ENCODE results near the gene LEF1.

LEF1 gene

DNA sequence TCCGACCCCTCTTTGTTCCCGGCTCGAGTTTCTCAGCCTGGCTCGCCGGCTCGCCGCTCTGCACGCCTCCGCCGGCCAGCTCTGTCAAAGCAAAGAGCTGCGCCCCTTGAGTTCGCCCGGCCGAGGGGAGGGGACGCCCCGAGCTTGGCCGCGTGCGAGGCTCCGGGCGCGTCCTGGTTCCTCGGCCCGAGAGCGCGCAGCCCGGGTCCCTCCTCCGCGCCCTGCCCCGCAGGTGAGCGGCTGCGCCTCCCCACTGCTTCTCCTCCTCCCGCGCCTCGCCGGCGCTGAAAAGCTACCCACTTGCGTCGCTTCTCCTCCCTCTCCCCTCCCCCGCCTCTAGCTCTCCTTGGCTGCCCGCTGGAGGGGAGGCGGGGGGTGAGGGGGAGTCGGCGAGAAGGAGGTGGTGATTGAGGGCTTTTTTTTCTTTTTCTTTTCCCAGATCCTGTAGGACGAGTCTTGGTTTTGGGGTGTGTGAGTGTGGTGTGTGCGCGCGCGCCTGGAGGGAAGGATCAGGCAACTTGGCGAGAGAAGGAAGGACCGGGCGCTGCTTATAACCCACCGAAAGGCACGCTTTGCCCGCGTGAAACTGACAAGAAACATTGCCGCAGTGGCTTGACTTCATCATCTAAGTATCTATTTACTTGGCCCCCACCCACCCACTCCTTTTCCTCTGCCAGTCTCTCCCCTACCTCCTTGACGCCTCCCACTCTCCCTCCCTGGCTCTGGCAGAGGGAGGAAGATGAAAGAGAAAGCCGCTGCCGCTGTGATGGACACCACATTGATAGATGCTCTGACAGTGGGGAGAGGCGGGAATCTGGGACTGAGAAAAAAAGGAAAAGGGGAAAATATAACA is at the start of gene LEF1:
Gene LEF1, minus strand, starts transcription at position 262 of the 853 bp plus-strand sequence. CDS start 1,165 bp downstream, outside the sequence.
- peak; percentile 33 for ATAC-seq
- peak; percentile 74 for DNase-seq

DNA sequence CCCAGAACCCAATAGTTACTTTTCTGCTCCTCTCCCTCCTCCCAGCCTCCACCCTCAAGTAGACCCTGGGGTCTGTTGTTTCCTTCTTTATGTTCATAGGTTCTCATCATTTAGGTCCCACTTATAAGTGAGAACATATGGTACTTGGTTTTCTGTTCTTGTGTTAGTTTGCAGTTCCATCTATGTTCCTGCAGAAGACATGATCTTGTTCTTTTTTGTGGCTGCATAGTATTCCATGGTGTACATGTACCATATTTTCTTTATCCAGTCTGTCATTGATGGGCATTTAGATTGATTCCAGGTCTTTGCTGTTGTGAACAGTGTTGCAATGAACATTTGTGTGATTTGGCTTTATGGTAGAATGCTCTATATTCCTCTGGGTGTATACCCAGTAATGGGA is 47.8 kb upstream of the LEF1 start:
- no peak for ATAC-seq
- no peak for DNase-seq

DNA sequence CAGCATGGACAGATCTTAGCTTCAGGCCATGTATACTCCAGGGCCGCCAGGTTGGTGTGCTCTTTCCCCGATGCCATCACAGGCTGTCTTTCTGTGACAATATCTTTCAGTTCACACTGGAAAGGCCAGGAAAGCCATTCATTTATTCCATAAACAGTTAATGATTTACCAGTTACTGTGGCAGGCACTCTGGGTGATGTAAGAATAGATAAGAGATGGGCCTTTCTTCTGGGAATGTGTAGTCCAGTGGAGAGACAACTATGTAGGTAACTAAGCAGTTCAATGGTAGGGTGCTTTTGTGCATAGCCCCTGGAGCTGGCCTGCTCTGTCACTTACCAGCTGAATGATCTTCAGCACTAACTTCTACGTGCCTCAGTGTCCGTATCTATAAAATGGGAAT is 46.3 kb upstream of the LEF1 start:
- DNase-seq (no peak), ATAC-seq (no peak)

DNA sequence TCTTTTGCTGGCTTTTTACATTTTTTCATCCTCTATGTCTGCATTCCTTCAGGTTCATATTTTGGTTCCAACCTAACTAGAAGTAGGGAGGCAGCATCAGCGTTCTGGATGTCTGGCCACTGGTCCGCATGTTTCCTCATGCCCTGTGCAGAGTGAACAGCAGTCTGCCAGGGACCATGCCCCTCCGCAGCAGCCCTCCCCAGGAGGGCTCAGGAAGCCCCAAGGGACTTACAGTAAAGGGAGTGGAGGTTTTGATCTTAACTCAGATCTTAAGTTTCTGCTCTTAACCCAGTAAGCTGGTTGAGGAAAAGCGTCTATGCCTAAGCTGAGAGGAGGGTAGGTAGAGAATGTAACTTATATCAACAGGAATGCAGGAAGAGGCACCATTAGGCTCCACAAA is 45.0 kb upstream of the LEF1 start:
- ATAC-seq (no peak), DNase-seq (no peak)

DNA sequence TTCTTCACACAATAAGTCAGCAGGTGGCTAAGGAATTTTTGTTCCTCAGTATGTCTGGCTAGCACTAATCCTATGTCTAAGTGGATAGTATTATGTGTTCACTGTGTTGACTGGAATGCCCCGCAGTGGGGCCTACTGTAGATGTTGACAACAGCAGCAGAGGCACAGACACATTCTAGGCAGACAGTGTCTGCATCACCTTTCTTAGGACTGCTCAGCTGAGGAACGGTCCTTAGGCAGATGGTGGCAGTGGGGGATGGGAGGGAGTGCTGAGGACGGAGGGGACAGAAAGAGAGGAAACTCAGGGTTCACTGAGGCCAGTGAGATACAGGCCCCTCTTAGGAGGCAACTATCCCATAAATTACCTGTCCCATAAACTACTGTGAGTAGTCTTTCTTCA is 44.6 kb upstream of the LEF1 start:
- DNase-seq (no peak), ATAC-seq (no peak)

DNA sequence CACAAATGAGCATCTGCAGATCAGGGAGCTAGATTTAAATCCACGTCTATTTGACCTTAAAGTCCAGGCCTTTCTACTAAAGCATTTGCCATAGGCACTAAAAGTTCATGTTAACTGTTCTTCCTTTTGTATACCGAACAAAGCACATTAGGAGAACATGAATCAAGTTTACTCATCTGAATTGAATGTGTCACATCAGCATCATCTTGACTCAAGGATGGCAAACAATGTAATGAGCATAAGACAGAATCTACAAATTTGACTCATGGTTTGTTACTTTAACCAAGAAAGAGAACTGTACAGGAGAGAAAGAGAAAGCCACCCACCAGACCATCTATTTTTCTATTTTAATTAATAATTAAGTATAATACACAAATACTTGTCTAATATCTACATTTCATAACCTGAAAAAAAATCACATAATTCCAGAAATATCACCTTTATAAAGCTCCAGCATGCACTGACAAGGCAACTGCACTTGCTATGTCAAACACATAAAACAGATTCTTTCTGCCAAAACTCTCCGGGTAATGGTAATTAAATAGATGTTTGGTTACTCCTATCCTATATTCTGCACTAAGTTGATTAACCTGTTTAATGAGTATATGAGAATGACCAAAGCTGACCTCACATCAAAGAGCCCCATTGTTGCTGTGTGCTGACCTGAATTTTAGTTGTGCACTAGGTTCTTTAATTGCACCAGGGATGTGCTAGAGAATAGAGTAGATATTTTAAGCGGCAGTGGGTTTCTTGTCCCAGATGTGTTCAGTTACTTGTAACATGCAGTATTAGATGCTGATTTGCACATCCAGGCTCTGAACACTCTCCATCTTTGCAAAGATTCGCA is 42.5 kb upstream of the LEF1 start:
- ATAC-seq (peak; percentile 68), DNase-seq (no peak)

DNA sequence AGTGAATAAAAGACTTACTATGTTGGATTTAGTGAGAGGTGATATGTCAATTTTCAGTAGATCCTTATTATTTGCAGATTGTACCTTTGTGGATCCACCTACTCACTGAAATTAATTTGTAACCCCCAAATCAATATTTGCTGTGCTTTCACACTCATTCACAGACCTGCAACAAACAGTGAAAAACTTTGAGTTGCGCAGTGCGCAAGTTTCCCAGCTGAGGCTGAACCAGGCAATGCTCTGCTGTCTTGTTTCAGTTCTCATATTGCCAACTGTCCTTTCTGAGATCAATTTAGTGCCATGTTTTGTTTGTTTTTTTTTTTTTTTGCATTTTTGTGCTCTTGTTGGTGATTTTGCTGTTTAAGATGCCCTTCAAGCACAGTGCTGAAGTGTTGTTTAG is 40.8 kb upstream of the LEF1 start:
- no peak for ATAC-seq
- no peak for DNase-seq

DNA sequence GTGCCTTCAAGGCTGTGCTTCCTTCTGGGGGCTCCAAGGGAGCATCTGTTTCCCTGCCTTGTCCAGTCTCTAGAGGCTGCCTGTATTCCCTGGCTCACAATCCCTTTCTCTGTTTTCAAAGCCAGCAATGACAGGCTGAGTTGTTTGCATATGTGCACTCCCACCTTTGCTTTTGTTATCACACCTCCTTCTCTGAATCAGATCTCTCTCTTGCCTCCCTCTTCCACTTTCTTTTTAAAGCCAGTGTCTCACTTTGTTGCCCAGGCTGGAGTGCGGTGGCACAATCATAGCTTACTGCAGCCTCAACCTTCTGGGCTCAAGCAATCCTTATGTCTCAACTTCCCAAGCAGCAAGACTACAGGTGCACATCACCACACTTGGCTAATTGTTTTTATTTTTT is 37.1 kb upstream of the LEF1 start:
- peak; percentile 67 for ATAC-seq

DNA sequence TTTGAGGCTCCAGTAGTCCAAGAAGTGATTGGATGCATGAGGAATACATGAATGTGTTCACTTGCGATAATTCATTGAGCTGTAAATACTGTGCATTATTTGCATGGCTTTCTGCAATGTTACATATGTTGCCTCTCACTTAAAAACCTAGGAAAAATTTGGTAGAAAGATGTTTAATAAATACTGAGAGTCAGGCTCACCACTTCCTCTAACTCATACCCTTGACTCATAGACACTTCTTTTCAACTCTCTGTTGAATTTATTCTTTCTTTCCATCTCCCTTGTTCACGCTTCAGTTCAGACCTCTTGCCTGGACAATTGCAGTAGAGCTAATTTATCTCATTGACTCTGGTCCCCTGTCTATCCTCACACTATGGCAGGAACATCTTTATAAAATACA is 35.8 kb upstream of the LEF1 start:
- no peak for DNase-seq
- ATAC-seq = peak; percentile 87

More for the DNA sequence above, 37.1 kb upstream of the LEF1 start:
- no peak for DNase-seq

DNA sequence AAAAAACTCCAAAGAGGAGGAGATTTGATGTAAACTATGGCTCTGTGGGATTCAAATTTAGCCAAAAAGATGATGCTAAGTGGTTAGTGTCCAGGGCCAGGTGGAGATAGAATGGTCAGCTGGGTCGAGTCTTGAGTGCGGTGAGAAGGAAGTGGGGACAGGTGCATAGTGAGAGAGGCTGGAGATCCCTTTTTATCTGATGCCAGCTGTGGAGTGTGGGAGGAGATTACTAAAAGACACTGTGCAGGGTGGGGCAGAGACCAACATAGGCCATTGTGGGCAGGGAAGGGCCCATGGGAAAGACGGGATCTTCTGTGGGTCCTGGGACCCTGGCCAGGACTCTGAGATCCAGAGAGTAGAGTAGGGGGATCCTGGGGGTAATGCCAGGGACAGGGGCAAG is 34.6 kb upstream of the LEF1 start:
- no peak for DNase-seq
- no peak for ATAC-seq

DNA sequence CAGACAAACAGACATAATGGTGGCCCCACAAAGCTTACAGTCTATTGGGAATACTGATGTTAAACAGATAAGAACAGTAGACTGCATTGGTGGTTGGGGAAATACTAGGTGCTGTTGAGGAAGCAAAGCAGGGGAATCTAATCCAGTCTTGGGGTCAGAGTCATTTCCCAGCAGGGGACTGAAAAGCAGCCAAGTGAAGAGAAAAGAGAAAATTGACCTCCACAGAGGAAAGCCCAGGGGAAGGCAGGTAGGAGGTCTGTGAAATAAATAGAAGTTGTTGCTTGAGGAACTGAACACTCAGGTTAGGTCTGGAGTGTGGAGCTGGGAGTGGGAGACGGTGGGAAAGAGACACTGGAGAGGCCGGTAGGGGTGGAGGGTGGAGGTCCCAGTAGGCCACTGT is 33.0 kb upstream of the LEF1 start:
- DNase-seq (no peak), ATAC-seq (no peak)

DNA sequence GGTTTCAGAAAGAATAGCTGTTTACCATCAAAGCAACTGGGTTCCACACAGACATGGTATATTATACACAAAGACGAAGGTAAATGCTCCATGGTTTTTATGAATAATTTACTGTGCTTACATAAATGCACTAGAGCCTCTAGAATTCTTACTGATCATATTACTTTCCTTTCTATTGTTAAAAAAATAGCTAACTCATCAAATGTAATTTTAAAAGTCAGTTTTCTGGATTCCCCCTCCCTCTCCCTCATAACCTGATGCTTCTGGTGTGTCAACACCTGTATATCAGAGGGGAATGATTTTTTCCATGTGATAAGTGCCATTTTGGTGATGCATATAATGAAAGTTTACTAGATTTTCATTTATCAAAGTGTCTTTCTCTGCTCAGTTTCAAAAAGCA is 31.1 kb upstream of the LEF1 start:
- ATAC-seq (no peak), DNase-seq (no peak)

DNA sequence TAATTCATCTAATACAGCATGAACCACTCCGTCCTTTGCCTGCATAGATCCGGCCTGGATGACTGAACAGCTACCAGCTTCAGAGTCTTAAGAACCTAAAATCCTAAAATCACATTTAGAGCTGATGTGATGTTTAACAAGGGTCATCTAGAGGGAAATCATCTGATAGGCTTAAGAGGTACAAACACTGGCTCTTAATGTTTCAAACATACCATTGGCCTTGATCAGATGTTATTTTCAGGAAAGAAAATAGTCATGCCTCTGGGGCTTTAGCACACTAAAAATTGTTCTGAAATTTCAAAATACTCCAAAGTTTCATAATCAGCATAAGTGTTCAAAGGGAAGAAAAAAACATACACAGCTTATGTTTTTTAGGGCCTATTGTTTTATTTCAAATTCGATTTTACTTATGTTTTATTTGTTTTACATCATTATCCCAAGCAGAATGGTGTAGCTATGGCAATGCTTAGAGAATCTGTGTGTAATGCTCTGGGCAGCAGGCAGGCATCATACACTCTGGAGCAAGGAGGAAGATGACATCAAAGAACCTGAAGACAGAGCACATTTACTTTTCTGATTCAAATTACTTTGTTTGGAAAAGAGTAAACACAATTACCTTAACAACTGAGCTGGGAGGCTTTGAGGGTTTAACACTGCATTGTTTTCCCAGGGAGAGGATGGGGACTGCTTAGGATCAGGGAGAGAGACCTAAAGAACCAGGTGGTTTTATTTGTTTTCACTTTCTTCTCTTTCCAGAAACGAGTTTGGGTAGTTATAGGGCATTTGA is 25.3 kb upstream of the LEF1 start:
- no peak for ATAC-seq
- no peak for DNase-seq

DNA sequence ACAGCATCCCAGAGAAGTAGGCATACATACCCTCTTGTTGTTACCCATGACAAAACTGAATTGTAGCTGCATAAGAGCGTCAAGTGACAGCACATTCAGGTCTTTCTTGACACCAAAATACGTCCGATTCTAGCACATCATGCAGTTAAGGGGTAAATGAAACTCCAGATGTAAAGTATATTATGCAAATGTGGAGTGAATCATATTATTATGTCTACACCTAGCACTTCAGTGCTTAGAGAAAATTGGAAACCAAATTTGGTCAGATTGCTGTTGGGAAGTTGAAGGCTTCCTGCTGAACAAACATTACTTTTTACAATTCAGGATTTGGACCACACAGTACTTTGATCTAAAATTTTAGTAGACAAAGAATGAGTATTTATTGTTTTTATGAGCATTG is 24.2 kb upstream of the LEF1 start:
- ATAC-seq = no peak
- no peak for DNase-seq

DNA sequence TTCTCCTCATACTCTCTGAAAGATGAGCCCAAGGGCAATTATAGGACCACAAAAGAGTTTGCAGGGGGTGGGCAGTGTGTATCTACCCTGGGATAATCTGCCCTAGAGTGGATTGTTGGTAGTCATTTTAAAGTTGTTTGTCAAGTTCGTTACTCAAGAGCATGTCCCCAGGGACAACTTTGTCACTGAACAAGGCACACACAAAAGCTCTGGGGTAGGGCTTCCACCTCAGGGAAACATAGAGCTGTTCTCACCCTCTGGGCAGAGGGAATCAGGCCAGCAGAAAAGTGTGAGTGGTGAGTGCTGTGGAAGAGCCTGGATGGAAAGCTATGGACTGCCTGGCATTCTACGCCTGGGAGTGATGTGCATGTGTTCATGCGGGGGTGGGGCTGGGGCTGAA is 23.3 kb upstream of the LEF1 start:
- ATAC-seq (no peak), DNase-seq (no peak)

DNA sequence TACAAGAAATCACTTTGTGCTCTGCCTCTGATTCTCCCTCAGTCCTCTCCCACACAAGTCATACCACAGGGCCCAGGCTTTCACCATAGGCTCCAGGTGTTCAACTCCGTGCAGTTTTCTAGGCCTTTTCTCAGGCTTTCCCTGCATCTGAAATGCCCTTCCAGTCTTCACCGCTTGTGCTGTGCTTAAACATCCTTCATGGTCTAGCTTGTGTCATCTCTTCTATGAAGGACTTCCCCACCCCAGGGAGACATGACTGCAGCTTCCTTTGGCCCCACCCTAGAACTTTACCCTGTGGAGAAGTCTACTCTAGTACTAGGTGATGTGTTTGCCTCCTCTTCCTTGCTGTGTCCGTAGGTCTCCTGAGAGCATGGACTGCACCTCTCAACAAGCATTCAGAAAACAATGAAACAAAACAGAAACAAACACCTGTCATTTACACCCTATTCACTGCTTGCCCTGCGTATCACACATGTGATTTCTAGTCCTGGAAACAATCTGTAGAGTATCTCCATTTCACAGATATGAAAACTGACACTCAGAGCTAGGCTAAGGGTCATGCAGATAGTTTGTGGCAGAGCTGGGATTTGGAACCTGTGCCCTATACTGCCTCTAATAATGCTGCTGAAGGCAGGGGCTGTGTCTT is 22.7 kb upstream of the LEF1 start:
- ATAC-seq (peak; percentile 28), DNase-seq (no peak)

DNA sequence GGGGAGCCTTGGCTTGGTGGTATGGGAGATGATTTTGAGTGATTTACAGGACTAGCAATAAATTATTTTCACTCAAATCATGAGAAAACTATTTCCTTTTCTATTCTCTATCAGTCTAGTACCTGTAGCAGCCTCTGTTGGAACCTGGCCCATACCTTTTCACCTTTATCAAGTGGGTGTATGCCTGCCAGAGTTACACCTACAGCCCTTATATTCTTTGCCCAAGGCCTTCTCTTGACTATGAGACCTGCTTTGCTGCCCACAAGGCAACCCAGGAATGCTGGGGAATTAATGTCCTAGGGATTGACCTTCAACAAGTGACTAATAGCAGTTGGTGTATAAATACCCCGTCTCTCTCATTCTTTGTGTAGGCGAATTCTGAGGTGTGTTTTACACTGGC is 20.0 kb upstream of the LEF1 start:
- ATAC-seq = no peak
- DNase-seq = no peak

DNA sequence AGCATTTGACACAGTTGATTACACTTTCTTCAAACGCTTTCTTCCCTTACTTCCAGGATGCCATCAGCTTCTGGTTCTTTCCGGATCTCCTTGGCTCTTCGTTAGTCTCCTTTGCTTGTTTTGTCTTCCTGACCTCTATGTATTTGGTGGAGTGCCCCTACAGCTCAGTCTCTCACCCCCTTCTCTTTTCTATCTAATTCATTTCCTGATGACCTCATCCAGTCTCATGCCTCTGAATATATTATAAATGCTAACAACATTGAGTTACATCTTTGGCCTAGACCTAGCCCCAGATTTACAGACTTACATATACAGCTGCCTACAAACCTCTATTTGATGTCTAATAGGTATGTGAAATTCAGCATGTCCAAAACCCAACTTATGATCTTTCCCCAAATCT is 16.5 kb upstream of the LEF1 start:
- DNase-seq = no peak
- ATAC-seq = no peak

DNA sequence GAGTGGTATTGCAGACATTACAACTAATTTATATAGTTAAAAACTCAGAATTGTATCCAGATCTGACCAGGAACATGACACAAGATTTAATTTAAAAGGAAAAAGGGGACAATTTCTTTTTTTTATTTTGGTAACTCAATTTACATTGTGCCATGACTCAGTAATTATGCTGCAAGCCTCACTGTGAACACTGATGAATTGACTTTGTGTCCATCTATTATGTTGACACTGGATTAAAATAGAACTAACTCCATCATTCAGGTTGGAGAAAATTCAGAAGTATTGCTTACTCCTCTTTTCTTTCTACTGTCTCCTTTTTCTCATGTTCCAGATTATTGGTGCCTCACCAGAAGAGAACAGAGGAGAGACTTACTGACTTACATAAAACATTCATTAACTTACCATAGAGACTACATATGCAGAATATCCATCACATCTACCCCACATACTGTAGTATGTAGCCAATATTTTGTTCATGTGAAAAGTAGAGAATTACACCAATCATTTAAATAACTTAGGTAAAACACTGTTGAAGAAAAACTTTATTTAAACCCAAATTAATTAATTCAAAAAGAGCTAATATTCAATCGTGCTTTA is 15.8 kb upstream of the LEF1 start:
- DNase-seq (no peak), ATAC-seq (no peak)

DNA sequence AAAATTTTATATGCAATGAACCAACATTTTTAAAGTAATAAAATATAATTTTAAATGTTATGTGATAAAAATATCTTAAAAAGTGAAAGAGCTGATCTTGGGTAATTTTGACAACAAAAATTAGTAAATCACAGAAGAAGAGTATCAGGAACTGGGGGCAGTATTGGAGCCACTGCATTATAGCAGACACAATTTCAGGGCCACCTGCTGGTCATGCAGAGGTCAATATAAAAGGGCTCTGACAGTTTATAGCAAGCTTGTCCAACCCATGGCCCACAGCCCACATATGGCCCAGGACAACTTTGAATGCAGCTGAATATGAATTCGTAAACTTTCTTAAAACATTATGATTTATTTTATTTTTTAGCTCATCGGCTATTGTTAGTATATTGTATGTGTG is 13.0 kb upstream of the LEF1 start:
- DNase-seq = no peak
- no peak for ATAC-seq

DNA sequence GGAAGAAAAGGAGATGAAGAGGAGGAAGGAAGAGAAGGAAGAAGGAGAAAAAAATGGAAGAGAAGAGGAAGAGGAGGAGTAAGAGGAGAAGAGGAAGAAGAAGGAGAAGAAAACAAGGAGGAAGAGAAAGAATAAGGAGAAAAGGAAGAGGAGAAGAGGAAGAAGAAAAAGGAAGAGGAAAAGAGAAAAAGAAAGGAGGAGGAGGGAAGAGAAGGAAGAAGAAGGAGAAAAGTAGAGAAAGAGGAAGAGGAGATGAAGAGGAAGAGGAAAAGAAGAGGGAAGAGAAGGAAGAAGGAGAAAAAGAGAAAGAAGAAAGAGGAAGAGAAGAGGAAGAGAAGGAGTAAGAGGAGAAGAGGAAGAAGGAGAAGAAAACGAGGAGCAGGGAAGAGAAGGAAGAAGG is 11.8 kb upstream of the LEF1 start:
- no peak for ATAC-seq
- DNase-seq = no peak

DNA sequence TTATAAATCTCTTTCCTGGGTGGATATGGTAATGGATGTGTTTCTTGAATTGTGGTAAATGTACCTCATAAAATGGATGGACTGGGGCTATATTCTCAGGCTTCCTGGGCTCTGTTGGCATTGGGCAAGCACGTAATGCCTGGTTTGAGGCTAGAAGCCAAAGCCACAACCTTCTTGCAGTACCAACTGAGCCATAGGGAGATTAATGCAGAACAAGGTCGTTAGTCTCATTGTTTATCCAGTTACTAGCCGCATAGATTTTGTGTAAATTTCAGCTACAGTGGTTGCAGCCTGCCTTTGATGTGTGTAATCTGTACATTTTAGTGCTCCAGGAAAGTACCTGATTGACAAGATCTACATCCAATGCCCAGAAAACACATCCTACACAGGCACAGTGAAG is 7.2 kb upstream of the LEF1 start:
- no peak for ATAC-seq
- no peak for DNase-seq

Data from stimulated activated naive CD8-positive, alpha-beta T cell treated with anti-CD3 and anti-CD28 coated beads, Interleukin-15, Interleukin-2, amounts not matched to agents 100 U/mL and 50 U/mL, for 24 hours (primary cell).